DMS153 treated with DMSO at 0.1 percent for 48 hours (cell line): ENCODE measurements around the gene PGLYRP3.
A peak's percentile ranks its signal among the peaks of the same experiment; 100 is the strongest.

Source experiments
- DNase-seq: peaks from one replicate; lab custom pipeline; 2025; ENCODE audit not compliant: unreplicated experiment; lab: John Stamatoyannopoulos, UW

Gene PGLYRP3

DNA sequence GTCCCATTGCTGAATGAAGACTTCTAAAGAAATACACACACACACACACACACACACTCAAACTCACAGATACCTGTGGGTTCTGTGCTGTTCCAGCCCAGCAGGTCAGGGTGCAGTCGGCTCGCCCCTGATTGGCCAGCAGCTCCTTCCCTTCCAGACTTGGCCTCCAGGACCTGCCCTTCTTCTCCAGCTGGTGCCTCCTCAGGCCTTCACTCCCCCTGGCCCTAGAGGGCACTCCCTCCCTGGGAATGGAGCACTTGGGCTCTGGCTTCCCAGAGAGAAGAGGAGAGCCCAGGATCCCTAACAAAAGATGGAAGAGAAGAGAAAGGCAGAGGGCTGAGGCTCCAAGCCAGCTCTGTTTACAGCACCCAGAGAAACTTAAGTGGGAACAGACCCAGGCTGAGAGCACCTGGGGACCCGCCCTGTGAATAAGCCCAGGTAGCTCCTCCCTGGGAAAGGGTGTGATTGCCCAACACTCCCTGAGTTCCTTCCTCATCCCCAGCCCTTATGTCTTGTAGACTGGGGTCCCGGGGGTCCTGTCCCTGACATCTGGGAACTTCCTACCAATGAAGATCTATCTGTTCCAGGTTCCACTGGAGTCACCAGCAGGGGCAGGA, at the start of gene PGLYRP3:
TSS of gene PGLYRP3 (minus strand) at position 383 of the 617 bp plus-strand sequence. CDS start 2,287 bp downstream, outside the sequence.
- no peak for DNase-seq

GRCh38 chr1:153362187-153362775, 49.5 kb upstream of the PGLYRP3 start:
- no peak for DNase-seq

- DNase-seq = no peak
These were observed 48.8 kb upstream of the PGLYRP3 start for GRCh38 chr1:153361480-153362109.

DNA sequence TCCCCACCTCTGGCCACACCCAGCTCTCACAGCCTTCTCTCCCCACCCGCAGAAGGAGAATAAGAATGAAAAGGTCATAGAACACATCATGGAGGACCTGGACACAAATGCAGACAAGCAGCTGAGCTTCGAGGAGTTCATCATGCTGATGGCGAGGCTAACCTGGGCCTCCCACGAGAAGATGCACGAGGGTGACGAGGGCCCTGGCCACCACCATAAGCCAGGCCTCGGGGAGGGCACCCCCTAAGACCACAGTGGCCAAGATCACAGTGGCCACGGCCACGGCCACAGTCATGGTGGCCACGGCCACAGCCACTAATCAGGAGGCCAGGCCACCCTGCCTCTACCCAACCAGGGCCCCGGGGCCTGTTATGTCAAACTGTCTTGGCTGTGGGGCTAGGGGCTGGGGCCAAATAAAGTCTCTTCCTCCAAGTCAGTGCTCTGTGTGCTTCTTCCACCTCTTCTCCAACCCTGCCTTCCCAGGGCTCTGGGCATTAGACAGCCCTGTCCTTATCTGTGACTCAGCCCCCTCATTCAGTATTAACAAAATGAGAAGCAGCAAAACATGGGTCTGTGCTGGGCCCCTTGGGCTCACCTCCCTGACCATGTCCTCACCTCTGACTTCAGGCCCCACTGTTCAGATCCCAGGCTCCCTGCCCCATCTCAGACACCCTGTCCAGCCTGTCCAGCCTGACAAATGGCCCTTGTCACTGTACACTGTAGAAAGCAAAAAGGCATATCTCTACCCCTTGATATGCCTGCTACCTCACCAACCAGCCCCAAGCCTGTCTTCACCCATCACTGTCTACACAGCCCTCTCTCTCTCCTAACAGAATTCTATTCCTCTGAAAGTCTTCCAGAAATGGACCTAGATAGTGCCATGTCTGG, 48.1 kb upstream of the PGLYRP3 start:
- DNase-seq = no peak

DNA sequence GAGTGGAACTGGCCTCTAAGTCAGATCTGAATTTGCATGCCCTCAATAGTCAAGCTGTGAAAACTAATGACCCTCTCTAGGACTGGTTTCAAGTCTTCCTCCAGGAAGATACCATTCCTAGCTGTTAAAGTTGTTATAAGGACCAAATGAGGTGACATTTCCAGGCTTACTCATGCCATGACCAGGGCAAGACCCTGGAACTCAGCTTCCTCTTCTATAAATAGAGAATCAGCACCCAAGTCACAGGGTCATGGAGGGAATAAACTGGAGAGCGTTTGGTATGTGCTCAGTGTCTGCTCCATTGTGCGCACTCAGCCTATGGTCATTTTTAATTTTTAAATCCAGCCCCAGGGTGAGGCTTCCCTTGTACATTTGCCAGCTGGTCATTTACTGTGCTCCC, 47.4 kb upstream of the PGLYRP3 start:
- DNase-seq = no peak

- no peak for DNase-seq
These were observed 46.5 kb upstream of the PGLYRP3 start for GRCh38 chr1:153359241-153359640.

DNA sequence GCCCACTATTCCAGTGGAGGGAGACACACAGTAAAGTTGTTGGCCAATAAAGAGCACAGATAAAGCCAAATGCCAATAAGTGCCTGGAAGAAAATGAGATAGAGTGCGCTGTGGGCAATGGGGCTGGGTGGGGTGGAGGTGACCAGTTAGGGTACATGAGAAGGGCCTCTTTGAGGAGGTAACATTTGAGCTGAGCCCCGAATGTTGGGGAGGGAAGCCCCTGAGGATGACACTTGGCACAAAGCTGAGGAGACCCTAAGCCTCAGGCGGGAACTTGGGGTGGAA, 45.9 kb upstream of the PGLYRP3 start:
- no peak for DNase-seq

- DNase-seq = no peak
These were observed 45.3 kb upstream of the PGLYRP3 start, which contains the start of gene S100A9 for GRCh38 chr1:153357853-153358690. Gene S100A9, plus strand, starts transcription at chr1:153357854. Its CDS starts 430 bp downstream, at chr1:153358284.

DNA sequence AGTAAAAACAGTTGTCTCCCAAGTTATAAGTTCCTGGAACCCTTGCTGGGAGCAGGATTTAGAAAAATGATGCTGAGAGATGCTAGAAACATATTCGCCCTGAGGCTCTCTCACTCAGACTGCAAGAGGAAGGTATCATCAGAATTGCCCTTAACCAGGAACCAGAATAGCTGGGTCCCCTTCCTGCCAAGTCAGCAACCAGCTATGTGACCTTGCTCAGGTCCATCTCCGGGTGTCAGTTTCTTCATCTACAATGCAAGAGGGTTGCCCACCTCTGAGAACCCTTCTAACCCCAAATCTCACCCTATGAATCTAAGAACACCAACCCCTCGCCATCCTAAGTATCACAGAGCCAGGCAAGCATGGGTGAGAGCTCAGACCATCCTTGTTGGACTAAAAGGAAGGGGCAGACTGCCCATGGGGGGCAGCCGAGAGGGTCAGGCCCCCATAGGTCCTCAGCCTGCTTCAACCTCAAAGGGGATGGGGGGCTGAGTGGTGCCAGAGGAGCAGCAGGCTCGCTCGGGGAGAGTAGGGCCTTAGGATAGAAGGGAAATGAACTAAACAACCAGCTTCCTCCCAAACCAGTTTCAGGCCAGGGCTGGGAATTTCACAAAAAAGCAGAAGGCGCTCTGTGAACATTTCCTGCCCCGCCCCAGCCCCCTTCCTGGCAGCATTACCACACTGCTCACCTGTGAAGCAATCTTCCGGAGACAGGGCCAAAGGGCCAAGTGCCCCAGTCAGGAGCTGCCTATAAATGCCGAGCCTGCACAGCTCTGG, 44.5 kb upstream of the PGLYRP3 start:
- no peak for DNase-seq

DNA sequence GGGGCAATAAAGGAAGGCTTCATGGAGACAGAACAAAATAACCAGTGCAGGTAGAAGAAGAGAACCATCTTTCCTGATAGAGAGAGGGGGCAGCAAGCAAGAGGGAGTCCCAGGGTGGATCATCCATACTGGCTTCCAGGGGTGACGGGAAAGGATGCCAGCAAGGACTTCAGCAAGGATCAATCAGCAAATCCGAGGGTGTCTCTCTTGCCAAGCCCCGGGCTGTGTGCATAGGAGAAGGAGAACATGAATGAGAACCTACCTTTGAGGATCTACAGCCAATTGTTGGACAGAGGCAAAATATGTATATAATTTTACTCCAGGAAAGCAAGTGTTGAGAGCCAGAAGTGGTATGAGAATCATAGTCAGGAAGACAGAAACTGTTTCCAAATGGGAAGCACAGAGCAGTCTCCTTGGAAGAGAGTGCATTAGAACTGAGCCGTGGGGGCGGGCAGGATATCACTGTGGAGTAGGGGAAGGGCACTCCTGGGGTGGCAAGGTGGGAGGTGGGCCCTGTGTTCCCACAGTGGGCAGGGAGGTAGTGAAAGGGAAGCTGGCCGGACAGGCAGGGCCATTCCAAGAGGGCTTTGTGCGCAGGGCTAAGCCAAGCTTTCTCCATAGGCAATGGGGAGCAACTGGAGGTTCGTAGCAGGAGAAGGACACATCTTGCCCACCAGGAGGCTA, 43.8 kb upstream of the PGLYRP3 start:
- no peak for DNase-seq

GRCh38 chr1:153355445-153356071, 42.8 kb upstream of the PGLYRP3 start:
- peak; percentile 14 for DNase-seq

DNA sequence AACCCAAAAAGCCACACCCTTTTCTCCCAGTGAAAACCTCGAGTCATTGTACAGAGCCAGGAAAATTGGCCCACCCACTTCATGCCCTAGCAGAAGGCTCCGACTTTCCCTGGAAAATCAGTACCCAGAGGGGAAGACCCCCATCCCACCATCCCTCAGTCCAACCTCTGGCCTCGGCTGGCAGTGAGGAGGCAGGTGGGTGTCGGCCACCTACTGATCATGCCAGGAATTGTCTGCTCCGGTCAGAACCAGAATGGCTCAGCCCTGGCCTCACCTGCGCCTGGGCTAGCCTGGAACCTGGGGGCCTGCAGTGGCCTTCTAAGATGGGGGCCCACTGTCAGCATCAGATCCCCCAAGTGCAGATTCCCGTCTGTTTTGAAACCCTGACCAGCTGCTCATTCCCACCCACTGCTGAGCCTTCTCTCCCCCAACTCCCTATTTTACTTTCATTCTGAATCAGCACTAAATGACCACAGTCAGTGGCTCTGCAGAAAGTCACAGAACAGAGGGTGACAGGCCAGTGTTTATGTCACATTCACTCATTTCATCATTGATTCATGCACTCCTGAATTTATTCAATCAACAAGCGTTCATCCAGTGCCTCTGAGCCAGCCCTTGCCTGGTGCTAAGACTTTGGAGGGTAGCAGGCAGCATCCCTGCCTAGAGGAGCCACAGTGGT, 41.9 kb upstream of the PGLYRP3 start:
- no peak for DNase-seq

DNA sequence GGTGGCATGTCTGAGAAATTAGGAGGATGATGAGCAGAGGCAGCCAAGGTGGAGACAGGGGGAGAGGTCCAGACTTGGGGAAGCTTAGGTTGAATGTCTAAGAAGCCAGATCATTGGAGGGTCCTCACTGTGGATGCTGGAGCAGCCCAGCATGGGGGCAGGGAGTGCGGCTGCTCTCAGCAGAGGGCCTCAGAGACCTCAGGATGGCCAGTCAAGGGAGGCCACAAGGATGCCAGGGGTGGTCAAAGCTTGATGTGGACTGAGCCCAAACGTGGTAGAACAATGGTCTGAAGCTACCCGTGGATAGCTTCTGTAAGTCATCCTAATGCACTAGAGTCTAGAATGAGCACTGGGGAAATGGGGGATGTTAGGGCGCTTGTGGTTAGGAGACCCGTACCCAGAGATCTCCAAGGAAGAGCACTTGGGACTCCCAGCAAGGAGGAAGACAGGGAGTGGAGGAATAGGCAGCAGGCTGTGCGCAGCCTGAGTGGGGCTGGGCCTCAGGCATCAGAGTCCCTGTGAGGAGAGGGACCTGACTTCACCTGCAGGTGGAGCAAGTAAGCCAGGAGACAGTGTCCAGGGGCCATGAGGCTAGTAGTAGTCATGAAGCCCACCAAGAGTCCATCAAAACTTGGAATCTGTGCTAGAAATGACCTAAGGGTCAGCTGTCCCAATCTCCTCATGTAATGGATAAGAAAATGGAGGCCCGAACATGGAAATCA, 40.6 kb upstream of the PGLYRP3 start:
- DNase-seq = no peak

DNA sequence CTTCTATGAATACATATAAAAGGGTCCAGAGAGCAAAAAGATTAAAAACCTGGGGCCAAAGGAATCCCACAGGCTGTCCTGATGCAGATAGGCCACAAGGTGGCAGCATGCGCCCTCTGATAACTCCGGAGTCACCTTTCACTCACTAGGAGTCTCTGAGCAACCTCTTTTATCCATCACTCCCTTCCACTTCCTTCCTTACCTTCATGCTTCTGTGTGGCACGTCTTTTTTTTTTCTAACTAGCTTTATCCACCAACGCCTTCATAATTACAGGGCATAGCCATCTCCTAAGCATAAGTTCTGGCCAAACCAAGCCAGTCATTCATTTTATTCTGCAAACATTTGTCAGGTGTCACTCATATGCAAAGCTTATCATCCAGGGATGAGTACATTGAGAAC, 39.8 kb upstream of the PGLYRP3 start:
- peak; percentile 83 for DNase-seq

DNA sequence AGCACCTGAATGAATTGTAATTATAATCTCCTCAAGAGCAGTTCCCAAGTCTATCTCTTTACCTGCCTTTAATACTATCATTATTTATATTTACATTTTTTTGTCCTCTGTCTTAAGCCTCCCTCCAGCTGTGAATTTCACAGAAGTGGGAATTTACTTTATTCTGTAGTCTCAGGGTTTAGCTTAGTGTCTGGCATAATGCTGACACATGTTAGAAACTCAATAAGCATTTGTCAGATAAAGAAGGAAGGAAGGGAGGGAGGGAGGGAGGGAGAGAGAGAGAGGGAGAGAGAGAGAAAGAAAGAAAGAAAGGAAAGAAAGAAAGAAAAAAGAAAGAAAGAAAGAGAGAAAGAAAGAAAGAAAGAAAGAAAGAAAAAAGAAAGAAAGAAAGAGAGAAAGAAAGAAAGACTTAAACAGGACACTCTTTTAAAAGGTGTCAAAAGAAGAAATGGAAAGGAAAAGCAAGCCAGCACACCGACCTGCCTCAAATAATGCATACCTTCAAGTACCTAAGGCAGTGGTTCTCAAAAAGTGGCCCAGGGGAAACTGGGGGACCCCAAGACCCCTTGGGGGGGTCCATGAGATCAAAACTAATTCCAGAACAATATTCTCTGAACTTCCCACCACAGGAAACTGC, 37.7 kb upstream of the PGLYRP3 start:
- no peak for DNase-seq

DNA sequence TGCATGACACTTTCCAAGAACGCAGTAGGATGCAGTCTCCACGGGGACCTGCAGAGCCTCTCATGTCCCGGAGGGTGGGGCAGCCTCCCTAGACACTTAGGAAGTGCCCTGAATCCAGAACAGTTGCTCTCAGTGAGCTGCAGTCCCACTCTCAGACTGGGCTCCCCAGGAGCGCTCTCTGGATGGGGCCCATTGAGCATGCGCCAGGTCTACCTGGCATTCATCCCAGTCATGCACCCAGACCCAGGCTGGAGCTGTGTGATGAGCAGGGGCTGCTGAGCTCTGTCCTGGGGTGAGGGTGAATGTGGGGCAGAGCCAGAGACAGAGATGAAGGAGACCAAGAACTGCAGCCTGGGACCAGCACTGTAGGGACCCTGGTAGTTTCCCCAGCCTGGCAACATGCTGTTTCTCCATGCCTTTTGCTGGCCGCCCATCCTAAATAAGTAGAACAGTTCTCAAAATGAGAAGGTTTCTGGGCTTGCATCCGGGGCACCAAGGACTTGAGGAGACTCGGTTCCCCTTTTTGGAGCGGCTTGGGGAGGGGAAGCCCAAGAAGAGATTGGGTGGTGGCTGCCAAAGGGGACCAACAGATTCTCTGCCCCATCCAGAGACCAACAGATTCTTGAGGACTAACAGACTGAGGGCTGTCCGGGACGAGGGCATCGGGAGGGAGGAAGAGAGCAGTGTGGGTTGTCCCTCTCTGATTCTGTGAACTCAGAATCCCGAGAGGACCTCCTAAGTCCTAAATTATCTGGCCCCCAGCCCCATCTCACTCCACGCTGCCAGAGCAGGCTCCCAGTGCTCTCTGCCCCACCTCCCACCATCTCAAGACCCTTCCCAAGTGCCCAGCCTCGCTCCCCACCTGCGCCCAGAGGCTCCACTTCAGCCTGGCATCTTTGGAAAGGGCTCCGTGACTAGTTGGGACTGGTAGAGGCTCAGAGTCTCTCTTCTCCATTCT, 36.9 kb upstream of the PGLYRP3 start:
- no peak for DNase-seq
